NCI-H748 (cell line): Measurements from ENCODE around the gene MYO15B.

ENCODE experiments used
- DNase-seq: peaks from one replicate; lab custom pipeline; 2025; ENCODE audit not compliant: unreplicated experiment; lab: John Stamatoyannopoulos, UW

Gene MYO15B

GRCh38 chr17:75558666-75559530, 28.7 kb upstream of the MYO15B start:
- no peak for DNase-seq

GRCh38 chr17:75559958-75560533, 27.6 kb upstream of the MYO15B start:
- no peak for DNase-seq

- DNase-seq: no peak
Measured at GRCh38 chr17:75561927-75562603, 25.5 kb upstream of the MYO15B start.

GRCh38 chr17:75563063-75563758, 24.4 kb upstream of the MYO15B start:
- no peak for DNase-seq

- DNase-seq: no peak
Measured at GRCh38 chr17:75564195-75564594, 23.4 kb upstream of the MYO15B start.

- no peak for DNase-seq
Measured at GRCh38 chr17:75565066-75565465, 22.5 kb upstream of the MYO15B start.

GRCh38 chr17:75565618-75566017, 22.0 kb upstream of the MYO15B start:
- DNase-seq: no peak

- no peak for DNase-seq
Measured at GRCh38 chr17:75566416-75566815, 21.2 kb upstream of the MYO15B start.

GRCh38 chr17:75566834-75567233, 20.8 kb upstream of the MYO15B start:
- DNase-seq: no peak

GRCh38 chr17:75568412-75569255, 19.0 kb upstream of the MYO15B start:
- DNase-seq: no peak

GRCh38 chr17:75570034-75570676, 17.4 kb upstream of the MYO15B start:
- no peak for DNase-seq

- DNase-seq: no peak
Measured at GRCh38 chr17:75570772-75571171, 16.8 kb upstream of the MYO15B start.

GRCh38 chr17:75571197-75571884, 16.3 kb upstream of the MYO15B start:
- DNase-seq: no peak

GRCh38 chr17:75571885-75572215, 15.8 kb upstream of the MYO15B start:
- DNase-seq: no peak

- DNase-seq: no peak
Measured at GRCh38 chr17:75572713-75573539, 14.7 kb upstream of the MYO15B start.

GRCh38 chr17:75573540-75573957, 14.1 kb upstream of the MYO15B start:
- no peak for DNase-seq

- DNase-seq: no peak
Measured at GRCh38 chr17:75573994-75574393, 13.6 kb upstream of the MYO15B start.

GRCh38 chr17:75574404-75575036, 13.1 kb upstream of the MYO15B start:
- DNase-seq: no peak
